Stimulated activated CD8-positive, alpha-beta memory T cell treated with anti-CD3 and anti-CD28 coated beads, Interleukin-4, amount 100 ng/mL, for 4 hours (primary cell): ENCODE data around the gene EFNA5.

Experiments used
- DNase-seq, 2 donors: peaks; one replicate each; pipeline ENCODE4 v3.0.0-alpha.2; 2020; ENCODE audit warnings: low read depth in 2 of 2, low spot score in 1 of 2

Gene EFNA5

DNA sequence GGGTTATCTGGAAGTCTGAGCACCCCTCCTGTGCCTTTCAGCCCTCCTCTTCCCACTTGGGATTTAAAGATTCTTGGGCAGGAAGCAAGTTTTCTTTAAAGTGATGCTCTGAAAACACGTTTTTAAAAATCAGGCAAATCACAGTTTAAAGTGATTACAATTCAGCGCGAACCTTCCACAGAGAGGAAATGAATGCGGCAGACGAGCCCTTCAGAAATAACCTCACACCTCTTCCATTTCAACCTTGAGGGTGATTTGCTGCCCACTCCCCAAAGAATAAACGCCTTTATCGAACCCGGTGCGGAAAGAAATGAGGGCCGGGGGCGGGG is 2.3 kb upstream of the EFNA5 start:
- DNase-seq = no peak

DNA sequence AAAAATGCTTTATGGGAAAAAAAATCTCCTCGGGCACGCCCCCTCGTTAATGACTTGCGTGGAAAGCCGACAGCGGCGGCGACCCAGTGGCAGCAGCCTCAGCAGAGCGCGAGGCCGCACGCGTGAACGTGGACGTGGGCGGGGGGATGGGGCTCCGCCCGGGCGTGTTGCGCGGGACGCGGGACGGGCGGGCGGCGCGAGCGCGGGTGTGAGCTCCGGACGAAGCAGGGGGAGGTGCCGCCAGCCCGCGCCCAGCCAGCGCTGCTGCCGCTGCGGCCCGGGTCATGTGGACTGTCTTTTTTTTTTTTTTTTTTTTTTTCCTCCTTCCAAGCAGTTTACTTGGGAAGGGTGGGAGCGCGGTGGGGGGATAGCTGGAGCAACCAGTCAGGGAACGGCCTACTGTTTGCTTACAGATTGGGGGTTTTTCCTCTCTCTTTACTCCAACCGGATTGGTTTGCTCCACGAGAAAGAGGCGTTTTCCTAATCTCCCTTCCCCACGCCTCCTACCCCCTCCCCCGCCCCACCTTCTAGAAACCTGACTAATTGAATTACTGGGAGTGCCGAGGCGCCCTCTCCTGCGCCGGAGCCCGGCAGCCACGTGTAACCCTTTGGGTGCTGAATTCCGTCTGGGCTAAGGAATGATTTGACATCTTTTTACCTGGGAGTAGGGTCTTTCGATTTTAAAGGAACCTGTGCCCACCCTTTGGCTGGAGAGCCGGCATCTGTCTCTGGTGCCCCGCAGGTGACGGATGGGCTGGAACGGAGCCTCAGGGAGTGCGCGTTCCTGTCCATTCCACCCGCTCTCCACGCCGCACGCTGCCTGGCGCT is 1.7 kb upstream of the EFNA5 start:
- DNase-seq = no peak

DNA sequence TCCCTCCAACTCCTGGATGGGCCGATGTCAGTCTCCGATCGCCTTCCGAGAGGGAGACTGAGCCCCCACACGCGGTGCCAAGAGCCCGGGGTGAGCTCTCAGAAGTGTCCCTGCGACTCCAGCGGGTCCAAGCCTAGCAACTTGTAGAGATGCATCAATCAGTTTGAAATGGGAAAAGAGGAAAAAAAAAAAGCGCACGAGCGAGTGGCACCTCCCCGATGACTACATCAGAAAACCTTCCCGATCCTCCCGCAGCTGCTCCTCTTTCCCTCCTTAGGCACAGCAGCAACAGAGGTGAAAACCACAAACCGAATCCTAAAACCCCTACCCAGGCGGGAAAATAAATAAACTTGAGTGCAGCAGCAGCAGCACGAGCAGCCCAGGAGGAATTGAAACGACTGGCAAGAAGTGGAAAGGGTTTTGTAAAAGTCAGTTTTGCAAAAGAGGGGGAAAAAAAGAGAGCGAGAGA is 1.0 kb upstream of the EFNA5 start:
- no peak for DNase-seq

GRCh38 chr5:107670087-107670931 is 428 bp downstream of the EFNA5 start:
- DNase-seq = no peak

DNA sequence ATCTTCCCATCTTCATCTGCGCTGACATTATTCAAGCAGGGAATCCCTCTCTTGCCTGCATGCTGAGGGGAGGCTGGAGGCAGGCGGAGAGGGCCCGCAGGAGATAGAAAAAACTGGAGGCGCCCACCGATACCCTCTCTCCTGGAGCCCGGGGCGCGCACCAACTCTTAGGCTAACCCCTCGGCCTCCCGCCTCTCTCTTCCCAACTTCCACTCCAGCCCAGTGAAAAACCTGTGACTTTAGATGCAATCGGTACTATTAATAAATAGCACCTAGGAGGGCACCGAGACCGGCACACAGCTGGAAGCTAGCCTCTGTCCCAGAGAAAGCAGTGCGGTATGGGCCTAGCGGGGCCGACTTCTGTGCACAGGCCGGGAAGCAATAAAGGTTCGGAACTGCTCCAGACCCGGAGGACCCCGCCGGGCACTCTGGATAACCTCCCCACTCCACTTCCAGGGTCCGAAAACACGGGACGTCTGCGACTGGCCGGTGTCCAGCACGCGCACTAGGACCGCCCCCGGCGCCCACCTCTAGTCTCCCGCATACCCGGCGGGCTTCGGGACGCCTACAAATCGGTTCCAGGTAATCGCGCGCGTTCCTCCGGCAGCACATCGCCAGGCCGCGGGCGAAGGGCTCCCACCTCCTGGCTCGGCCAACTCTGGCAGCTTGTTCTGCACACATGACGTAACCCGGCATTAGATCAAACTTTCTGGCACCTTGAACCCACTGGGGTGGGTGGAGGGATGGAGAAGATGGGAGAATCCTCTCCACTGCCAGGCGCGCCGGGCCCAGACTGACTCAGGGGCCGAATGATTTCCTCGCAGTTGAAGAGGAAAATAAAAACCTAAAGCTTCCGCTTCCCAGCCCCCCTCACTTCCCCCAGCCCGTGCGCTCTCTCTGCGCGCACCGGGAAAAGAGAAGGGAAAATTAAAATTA is 1.4 kb downstream of the EFNA5 start:
- no peak for DNase-seq

- DNase-seq = no peak
These were observed 2.3 kb downstream of the EFNA5 start for GRCh38 chr5:107668154-107669095.

GRCh38 chr5:107666051-107666655 is 4.6 kb downstream of the EFNA5 start:
- DNase-seq = no peak

DNA sequence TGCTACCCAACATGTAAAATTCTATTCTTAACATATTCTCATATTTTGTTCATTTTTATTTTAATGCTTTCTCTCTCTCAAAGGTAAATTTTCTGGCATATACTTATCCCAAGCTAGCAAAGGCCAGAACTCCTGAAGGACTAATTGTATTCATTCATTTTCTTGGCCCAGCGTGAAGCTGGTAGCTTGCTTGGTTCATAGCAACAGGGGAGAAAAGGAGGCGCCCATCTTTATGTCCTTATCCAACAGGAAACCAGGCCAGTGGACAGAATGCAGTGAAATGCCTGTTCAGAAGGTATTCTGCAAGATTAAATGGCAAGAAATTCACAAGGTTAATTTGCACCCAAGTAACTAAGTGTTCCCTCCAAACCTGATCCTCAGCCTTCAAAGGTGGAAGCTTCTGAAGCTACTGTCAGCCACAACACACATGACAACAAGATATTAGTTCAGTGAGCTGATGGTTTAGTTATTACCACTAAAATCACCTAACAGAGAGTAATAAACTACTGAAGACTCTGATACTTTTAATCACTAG is 5.6 kb downstream of the EFNA5 start:
- DNase-seq = no peak

- DNase-seq = no peak
These were observed 7.0 kb downstream of the EFNA5 start for GRCh38 chr5:107663697-107664096.

DNA sequence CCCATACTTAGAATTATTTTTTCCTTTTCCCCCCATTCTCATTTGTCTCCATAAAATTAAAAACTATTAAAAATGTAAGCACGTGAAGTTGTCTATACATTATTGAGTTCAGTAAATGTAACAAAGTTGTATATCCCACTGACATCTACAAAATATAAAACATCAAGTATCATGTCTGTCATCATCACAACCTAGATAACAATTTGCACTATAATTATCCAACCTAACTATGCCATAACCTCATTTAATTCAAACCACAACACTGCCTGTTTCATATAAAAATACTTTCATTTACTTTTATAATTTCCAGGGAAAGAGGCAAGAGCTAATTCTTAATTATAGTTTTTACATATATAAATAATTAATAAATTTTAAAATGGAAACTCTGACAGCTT is 9.1 kb downstream of the EFNA5 start:
- no peak for DNase-seq

GRCh38 chr5:107661038-107661649 is 9.6 kb downstream of the EFNA5 start:
- no peak for DNase-seq

GRCh38 chr5:107658528-107658927 is 12.2 kb downstream of the EFNA5 start:
- no peak for DNase-seq

DNA sequence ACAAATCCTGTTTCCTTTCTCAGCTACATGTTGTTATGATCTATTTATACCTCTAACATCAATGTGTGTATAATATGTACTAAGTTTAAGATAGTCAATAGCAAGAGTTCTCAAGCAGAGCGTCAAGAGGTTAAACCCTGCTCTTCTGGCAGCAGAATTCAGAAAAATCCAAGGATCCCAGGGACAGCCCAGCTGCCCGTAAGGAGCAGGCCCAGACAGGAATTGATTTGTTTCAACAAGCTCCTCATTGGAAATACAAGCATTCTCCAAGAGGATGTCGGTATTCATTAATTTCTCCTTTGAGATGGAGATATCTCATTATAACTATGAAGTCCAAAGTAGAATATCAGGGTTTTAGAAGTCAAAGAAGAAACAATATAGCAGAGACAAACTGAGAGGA is 14.9 kb downstream of the EFNA5 start:
- DNase-seq = no peak

DNA sequence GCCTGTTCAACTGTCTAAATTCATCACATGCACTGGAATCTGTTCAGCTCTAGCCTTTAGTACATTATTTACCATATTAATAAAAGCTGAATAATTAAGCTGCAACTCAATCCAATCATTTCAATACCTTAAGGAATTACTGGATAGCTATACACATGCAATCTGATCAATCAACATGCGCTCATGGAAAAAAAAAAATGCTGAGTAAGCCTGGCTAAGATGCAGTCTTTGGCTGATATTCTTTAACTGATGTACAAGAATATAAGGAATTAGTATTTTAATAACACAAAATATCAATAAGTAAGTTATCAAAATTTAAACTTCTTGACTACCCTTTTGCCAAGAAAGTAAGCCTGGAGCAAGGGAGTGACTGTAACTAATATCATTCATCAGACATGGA is 15.9 kb downstream of the EFNA5 start:
- DNase-seq = no peak

DNA sequence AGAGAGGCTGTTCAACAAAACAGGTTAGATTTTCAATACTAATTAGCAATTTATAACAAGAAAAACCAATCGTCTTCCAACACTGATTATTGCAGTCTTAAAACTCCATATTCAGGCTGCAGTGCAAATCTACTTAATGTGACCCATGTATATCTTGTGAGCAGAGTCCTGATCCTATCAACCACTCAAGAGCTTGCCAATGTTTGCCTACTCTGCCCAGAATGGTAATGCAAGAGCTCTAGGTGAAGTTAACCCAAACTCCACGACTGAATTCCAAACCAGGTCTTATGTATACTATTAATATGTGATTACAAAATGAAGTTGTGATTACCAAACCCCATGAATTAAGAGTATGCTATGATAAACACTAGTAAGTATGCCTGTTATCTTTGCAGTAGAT is 17.1 kb downstream of the EFNA5 start:
- no peak for DNase-seq

- no peak for DNase-seq
These were observed 17.7 kb downstream of the EFNA5 start for GRCh38 chr5:107652839-107653607.

DNA sequence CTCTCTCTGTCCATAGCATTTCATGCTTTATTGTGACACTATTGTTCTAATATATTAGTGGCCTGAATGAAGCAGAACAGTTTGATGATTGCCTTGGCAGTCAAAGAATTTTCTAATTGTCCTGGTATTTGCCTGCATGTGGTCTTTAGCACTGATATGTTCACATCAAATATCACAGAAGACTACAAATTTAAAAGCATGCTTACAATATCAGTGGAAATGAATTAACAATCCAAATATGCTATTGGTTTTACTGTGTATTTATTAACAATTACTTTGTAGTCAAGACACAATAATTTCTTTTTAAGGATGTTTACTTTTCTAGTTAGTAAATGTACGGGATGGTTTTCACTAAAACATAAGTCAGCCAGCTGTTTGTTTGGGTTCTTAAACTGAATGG is 18.3 kb downstream of the EFNA5 start:
- DNase-seq = no peak

GRCh38 chr5:107651325-107651724 is 19.4 kb downstream of the EFNA5 start:
- DNase-seq = no peak
